Left lung (tissue), 10 donors: Measurements from ENCODE around the gene GNAO1. TPM values are rescaled to one million over a fixed set of nuclear protein-coding genes. Genes with fewer than 3 reads are reported as not detected.
A peak's percentile ranks its signal among the peaks of the same experiment; 100 is the strongest.

Source experiments
- ATAC-seq: fragments of 200-7000 bp; cut with Tn5 transposase; one replicate; pipeline ENCODE4 v1.9.1; 2020; ENCODE audit warnings: moderate library complexity
- DNase-seq, 4 donors: peaks; one replicate each; pipeline ENCODE4 v3.0.0-alpha.2; 2013 to 2020
- H3K27ac ChIP-seq, 2 donors: fragments of 200-600 bp; sonication (generic) in 1 of 2; one replicate each; pipeline versions ENCODE4 v1.5.0 to v1.8.0; 2020 to 2021
- H3K27me3 ChIP-seq, 2 donors: fragments of 200-600 bp; sonication (generic) in 1 of 2; one replicate each; pipeline versions ENCODE4 v1.5.0 to v1.8.0; 2020 to 2021
- H3K36me3 ChIP-seq, 2 donors: fragments of 200-600 bp; sonication (generic) in 1 of 2; one replicate each; pipeline versions ENCODE4 v1.5.0 to v1.8.0; 2020 to 2021
- H3K4me1 ChIP-seq, 2 donors: fragments of 200-600 bp; one replicate each; pipeline ENCODE4 v1.8.0; 2021
- H3K4me3 ChIP-seq, 2 donors: fragments of 200-600 bp; sonication (generic) in 1 of 2; one replicate each; pipeline versions ENCODE4 v1.5.0 to v1.8.0; 2020 to 2021; ENCODE audit warnings: mild to moderate bottlenecking in 1 of 2
- H3K9me3 ChIP-seq, 2 donors: fragments of 200-600 bp; sonication (generic) in 1 of 2; one replicate each; pipeline versions ENCODE4 v1.5.0 to v1.8.0; 2020 to 2021
- CTCF ChIP-seq, 2 donors: fragments of 200-600 bp; sonication (generic) in 1 of 2; IDR thresholded peaks; one replicate each; pipeline versions ENCODE4 v1.5.0 to v1.8.0; 2021; ENCODE audit warnings: antibody characterized with exemption in 2 of 2
- intact Hi-C, 2 donors: fragments of 100-400 bp; cut with DNase I; formaldehyde crosslinking; loops; one replicate each; pipeline versions ENCODE4 v1.11.2 to v1.14.2; 2022
- polyA plus RNA-seq, 6 donors: library from polyadenylated mRNA; unstranded; fragments of 120-200 nt; gene quantifications; one replicate each; pipeline ENCODE4 v1.2.1, GENCODE V29; 2013; ENCODE audit not compliant: insufficient read length in 6 of 6
- total RNA-seq, 2 donors: library from RNA; stranded (reverse); fragmentation: NEBNext Ultra II Directional; extraction: Animal tissue kit (Norgen Biotek cat#: 25700); gene quantifications; one replicate each; pipeline ENCODE4 v1.2.1, GENCODE V29; 2021
- donor health status: DM: no; HTN: yes; CAD: no.
- donor health status: DM: no; HTN: no; CAD: no.

GNAO1 gene
- total and polyA plus RNA-seq, 8 donors, result 1.3 to 34.1 (median 22.2) TPM

GRCh38 chr16:56252835-56253234 is 61.5 kb downstream of the GNAO1 start:
- H3K4me3 ChIP-seq, result no peak overlapping the region
- no peaks in the 10 kb centered on the region for H3K36me3 ChIP-seq
- no peaks in the 10 kb centered on the region for H3K27me3 ChIP-seq
- H3K4me1 ChIP-seq, result no peaks in the 10 kb centered on the region
- H3K27ac ChIP-seq, result no peak overlapping the region
- intact Hi-C loops, result no loop called here
- H3K9me3 ChIP-seq, result no peaks in the 10 kb centered on the region
- peak in 2 of 4 donors; percentile 79 to 92 for DNase-seq
- no peak for ATAC-seq
- TF ChIP-seq CTCF (IDR thresholded peaks at IDR 0.05), result no peak

GRCh38 chr16:56255904-56256303 is 64.6 kb downstream of the GNAO1 start:
- TF ChIP-seq CTCF (IDR thresholded peaks at IDR 0.05), result no peak
- Histone ChIP-seq H3K36me3 (no peaks in the 10 kb centered on the region), H3K27me3 (no peaks in the 10 kb centered on the region), H3K4me3 (no peak overlapping the region), H3K9me3 (no peaks in the 10 kb centered on the region), H3K27ac (no peak overlapping the region), H3K4me1 (no peaks in the 10 kb centered on the region)
- ATAC-seq (no peak), DNase-seq (no peak)
- intact Hi-C loops, result no loop called here

GRCh38 chr16:56257239-56257638 is 66.0 kb downstream of the GNAO1 start:
- Histone ChIP-seq H3K36me3 (no peaks in the 10 kb centered on the region), H3K9me3 (no peaks in the 10 kb centered on the region), H3K4me1 (no peaks in the 10 kb centered on the region), H3K27ac (no peak overlapping the region), H3K4me3 (no peak overlapping the region), H3K27me3 (peaks cover 0 to 3% of the 10 kb centered on the region in 2 donors)
- DNase-seq, result peak in 2 of 4 donors; percentile 73 to 80
- TF ChIP-seq CTCF (IDR thresholded peaks at IDR 0.05), result no peak
- ATAC-seq, result no peak
- intact Hi-C loops, result no loop called here

GRCh38 chr16:56257666-56258342 is 66.5 kb downstream of the GNAO1 start:
- no peak for ATAC-seq
- Histone ChIP-seq H3K27me3 (peaks cover 0 to 6% of the 10 kb centered on the region in 2 donors), H3K4me1 (no peaks in the 10 kb centered on the region), H3K4me3 (no peak overlapping the region), H3K36me3 (no peaks in the 10 kb centered on the region), H3K9me3 (no peaks in the 10 kb centered on the region), H3K27ac (no peak overlapping the region)
- intact Hi-C loops, result no loop called here
- peak in 2 of 4 donors; percentile 57 to 81 for DNase-seq
- no peak for TF ChIP-seq CTCF (IDR thresholded peaks at IDR 0.05)

- intact Hi-C loops, result no loop called here
- H3K4me3 ChIP-seq, result no peak overlapping the region
- H3K4me1 ChIP-seq, result no peaks in the 10 kb centered on the region
- no peak for TF ChIP-seq CTCF (IDR thresholded peaks at IDR 0.05)
- no peaks in the 10 kb centered on the region for H3K36me3 ChIP-seq
- peaks cover 0 to 6% of the 10 kb centered on the region in 2 donors for H3K27me3 ChIP-seq
- ATAC-seq, result peak; percentile 81
- no peak for DNase-seq
- H3K9me3 ChIP-seq, result no peaks in the 10 kb centered on the region
- no peak overlapping the region for H3K27ac ChIP-seq
Measured at GRCh38 chr16:56258508-56259424, 67.5 kb downstream of the GNAO1 start.
